HG03378 (cell line): Measurements from ENCODE around the gene SIK1.

Experiments
- ATAC-seq: cut with Tn5 transposase; IDR thresholded peaks from one replicate; pipeline ENCODE4 v1.9.1; 2021; ENCODE audit warnings: mild to moderate bottlenecking, moderate library complexity; ENCODE audit not compliant: unreplicated experiment

Gene SIK1

GRCh38 chr21:43369124-43369523 is 57.8 kb downstream of the SIK1 start:
- ATAC-seq, result no peak

GRCh38 chr21:43368685-43369084 is 58.2 kb downstream of the SIK1 start:
- no peak for ATAC-seq

GRCh38 chr21:43367859-43368258 is 59.1 kb downstream of the SIK1 start:
- ATAC-seq, result no peak

- no peak for ATAC-seq
Observed at GRCh38 chr21:43367296-43367695, 59.6 kb downstream of the SIK1 start.

GRCh38 chr21:43366656-43367055 is 60.3 kb downstream of the SIK1 start:
- no peak for ATAC-seq

- ATAC-seq, result no peak
Observed at GRCh38 chr21:43365611-43366426, 61.1 kb downstream of the SIK1 start.

- no peak for ATAC-seq
Observed at GRCh38 chr21:43364851-43365424, 62.0 kb downstream of the SIK1 start.
